Measurements from ENCODE around the gene INPP5A. TPM values are rescaled to one million over a fixed set of nuclear protein-coding genes. Genes with fewer than 3 reads are reported as not detected.

INPP5A gene
- total and polyA plus RNA-seq, 11 donors: 38.6 to 179 (median 102) TPM

- H3K9me3 ChIP-seq: no peaks in the 10 kb centered on the region
- WGBS, 4 donors: 91 to 96% (median 96%) methylated on average over 13 to 20 of the region's 20 CpGs
- no peak overlapping the region for H3K4me3 ChIP-seq
- no peak for DNase-seq
- TF ChIP-seq POLR2A (IDR thresholded peaks at IDR 0.05) (no peak), CTCF (IDR thresholded peaks at IDR 0.05) (no peak)
- no peak overlapping the region for H3K27ac ChIP-seq
- H3K36me3 ChIP-seq: peaks cover 0 to 34% (median 14%) of the 10 kb centered on the region in 9 donors
- intact Hi-C loops (cut with DNase I): no loop called here
- H3K4me1 ChIP-seq: peaks cover 0 to 1% (median 0%) of the 10 kb centered on the region in 12 donors
- no peaks in the 10 kb centered on the region for H3K27me3 ChIP-seq
- ATAC-seq: no peak
Observed at GRCh38 chr10:132732518-132732917, 194.9 kb downstream of the INPP5A start.

- H3K9me3 ChIP-seq: no peaks in the 10 kb centered on the region
- TF ChIP-seq POLR2A (IDR thresholded peaks at IDR 0.05) (no peak), CTCF (IDR thresholded peaks at IDR 0.05) (no peak)
- intact Hi-C loops (cut with DNase I): no loop called here
- no peak overlapping the region for H3K4me3 ChIP-seq
- ATAC-seq: no peak
- peaks cover 0 to 10% (median 6%) of the 10 kb centered on the region in 12 donors for H3K4me1 ChIP-seq
- WGBS, 4 donors: 89 to 96% (median 94%) methylated on average over 15 to 19 of the region's 19 CpGs
- H3K27me3 ChIP-seq: no peaks in the 10 kb centered on the region
- DNase-seq: no peak
- H3K36me3 ChIP-seq: peaks cover 0 to 29% (median 9%) of the 10 kb centered on the region in 9 donors
- no peak overlapping the region for H3K27ac ChIP-seq
Observed at GRCh38 chr10:132733926-132734325, 196.3 kb downstream of the INPP5A start.

- no peak for DNase-seq
- Histone ChIP-seq H3K27ac (no peak overlapping the region), H3K4me1 (peaks cover 0 to 11% (median 6%) of the 10 kb centered on the region in 12 donors), H3K9me3 (no peaks in the 10 kb centered on the region), H3K36me3 (peaks cover 0 to 23% (median 9%) of the 10 kb centered on the region in 9 donors), H3K27me3 (no peaks in the 10 kb centered on the region), H3K4me3 (no peak overlapping the region)
- intact Hi-C loops (cut with DNase I): no loop called here
- TF ChIP-seq POLR2A (IDR thresholded peaks at IDR 0.05) (no peak), CTCF (IDR thresholded peaks at IDR 0.05) (no peak)
- WGBS, 4 donors: 91 to 93% (median 93%) methylated on average over 16 to 19 of the region's 19 CpGs
- ATAC-seq: no peak
Observed at GRCh38 chr10:132735341-132735775, 197.8 kb downstream of the INPP5A start.

- intact Hi-C loops (cut with DNase I): no loop called here
Observed at GRCh38 chr10:132735923-132736391, 198.4 kb downstream of the INPP5A start.

More at GRCh38 chr10:132735923-132736391, 198.4 kb downstream of the INPP5A start:
- H3K27ac ChIP-seq: no peak overlapping the region
- H3K36me3 ChIP-seq: peaks cover 0 to 22% (median 6%) of the 10 kb centered on the region in 9 donors
- no peak overlapping the region for H3K4me3 ChIP-seq
- TF ChIP-seq CTCF (IDR thresholded peaks at IDR 0.05) (no peak), POLR2A (IDR thresholded peaks at IDR 0.05) (no peak)
- no peak for DNase-seq
- ATAC-seq: no peak
- no peaks in the 10 kb centered on the region for H3K9me3 ChIP-seq
- WGBS, 4 donors: 93 to 94% (median 93%) methylated on average over 23 to 24 of the region's 24 CpGs
- peaks cover 0 to 11% (median 6%) of the 10 kb centered on the region in 12 donors for H3K4me1 ChIP-seq
- H3K27me3 ChIP-seq: no peaks in the 10 kb centered on the region
